Posterior vena cava (tissue), 2 donors: Measurements from ENCODE around the gene MTOR. TPM values are rescaled to one million over a fixed set of nuclear protein-coding genes. Genes with fewer than 3 reads are reported as not detected.

Experiments used
- DNase-seq: peaks from one replicate; pipeline ENCODE4 v3.0.0-alpha.2; 2020; ENCODE audit warnings: low spot score
- intact Hi-C, 2 donors: fragments of 100-400 bp; cut with DNase I; formaldehyde crosslinking; loops; one replicate each; pipeline versions ENCODE4 v1.14.1 to v1.14.2; 2022 to 2023
- total RNA-seq, 2 donors: library from RNA; stranded (reverse); fragmentation: NEBNext Ultra II Directional; extraction: Animal tissue kit (Norgen Biotek cat#: 25700); gene quantifications; one replicate each; pipeline ENCODE4 v1.2.1, GENCODE V29; 2021
- donor health status: DM: yes; HTN: yes; CAD: no.
- donor health status: DM: yes; HTN: yes; CAD: no.

MTOR gene
- total RNA-seq, 2 donors from 2014 or later, result 26.3 to 26.7 TPM

- no peak for DNase-seq
- intact Hi-C loops, result no loop called here
These were observed 103.5 kb downstream of the MTOR start for GRCh38 chr1:11158720-11159321.

- intact Hi-C loops, result no loop called here
These were observed 104.1 kb downstream of the MTOR start for GRCh38 chr1:11158291-11158690.

GRCh38 chr1:11157867-11158266 is 104.5 kb downstream of the MTOR start:
- DNase-seq, result no peak
- intact Hi-C loops, result no loop called here

More at GRCh38 chr1:11158291-11158690, 104.1 kb downstream of the MTOR start:
- DNase-seq, result no peak

GRCh38 chr1:11157394-11157793 is 105.0 kb downstream of the MTOR start:
- intact Hi-C loops, result no loop called here
- DNase-seq, result no peak

- no peak for DNase-seq
- intact Hi-C loops, result no loop called here
These were observed 105.4 kb downstream of the MTOR start for GRCh38 chr1:11156963-11157362.

- DNase-seq, result no peak
- intact Hi-C loops, result no loop called here
These were observed 105.9 kb downstream of the MTOR start for GRCh38 chr1:11156441-11156840.

GRCh38 chr1:11153184-11153583 is 109.2 kb downstream of the MTOR start:
- intact Hi-C loops, result no loop called here
- no peak for DNase-seq

- intact Hi-C loops, result no loop called here
- DNase-seq, result no peak
These were observed 109.6 kb downstream of the MTOR start for GRCh38 chr1:11152755-11153154.

GRCh38 chr1:11151826-11152612 is 110.3 kb downstream of the MTOR start:
- DNase-seq, result no peak
- intact Hi-C loops, result loop anchor here in 1 of 2 donors (2.0 kb wide), 1 partner anchor 25 kb away; no protein-coding TSS in a partner anchor

GRCh38 chr1:11151114-11151513 is 111.2 kb downstream of the MTOR start:
- intact Hi-C loops, result loop anchor here in 1 of 2 donors (2.0 kb wide), 1 partner anchor 24 kb away; no protein-coding TSS in a partner anchor
- no peak for DNase-seq

- intact Hi-C loops, result loop anchor here in 1 of 2 donors (2.0 kb wide), 1 partner anchor 24 kb away; no protein-coding TSS in a partner anchor
These were observed 112.0 kb downstream of the MTOR start for GRCh38 chr1:11150326-11150725.

GRCh38 chr1:11147197-11147770 is 115.1 kb downstream of the MTOR start:
- DNase-seq, result no peak
- intact Hi-C loops, result no loop called here

More at GRCh38 chr1:11150326-11150725, 112.0 kb downstream of the MTOR start:
- DNase-seq, result no peak

GRCh38 chr1:11145741-11146140 is 116.6 kb downstream of the MTOR start:
- intact Hi-C loops, result no loop called here
- DNase-seq, result no peak

GRCh38 chr1:11144570-11145256 is 117.6 kb downstream of the MTOR start:
- intact Hi-C loops, result no loop called here
- DNase-seq, result no peak

- intact Hi-C loops, result no loop called here
- DNase-seq, result no peak
These were observed 118.4 kb downstream of the MTOR start for GRCh38 chr1:11143907-11144306.

- intact Hi-C loops, result no loop called here
These were observed 119.0 kb downstream of the MTOR start for GRCh38 chr1:11143401-11143800.

GRCh38 chr1:11142618-11143391 is 119.5 kb downstream of the MTOR start:
- no peak for DNase-seq
- intact Hi-C loops, result no loop called here

More at GRCh38 chr1:11143401-11143800, 119.0 kb downstream of the MTOR start:
- DNase-seq, result no peak

GRCh38 chr1:11138952-11139351 is 123.4 kb downstream of the MTOR start:
- intact Hi-C loops, result no loop called here

GRCh38 chr1:11138029-11138428 is 124.3 kb downstream of the MTOR start:
- DNase-seq, result no peak
- intact Hi-C loops, result no loop called here

More at GRCh38 chr1:11138952-11139351, 123.4 kb downstream of the MTOR start:
- DNase-seq, result no peak
